Loucy (cell line): ENCODE data around the gene CACNA1C.

ENCODE experiments used
- CTCF ChIP-seq: fragments of 200-600 bp; sonication (generic); conservative IDR thresholded peaks from 2 replicates; pipeline ENCODE4 v1.5.1; 2014; ENCODE audit warnings: mild to moderate bottlenecking, antibody characterized with exemption, low read length
- EZH2phosphoT487 ChIP-seq: fragments of 200-600 bp; IDR thresholded peaks from 2 replicates; pipeline ENCODE4 v1.6.1; 2018; ENCODE audit warnings: antibody characterized with exemption, mild to moderate bottlenecking, moderate library complexity, borderline replicate concordance

- TF ChIP-seq CTCF (no peak), EZH2phosphoT487 (no peak)
These were observed 35.0 kb upstream of the CACNA1C start for GRCh38 chr12:2017546-2018337.
